SK-N-SH treated with all-trans-retinoic acid at 6 μM for 48 hours (cell line): ENCODE data around the gene CGB2.
A peak's percentile ranks its signal among the peaks of the same experiment; 100 is the strongest.
"Not testable (repeated sequence)": the region's sequence is repeated elsewhere in the genome, so short reads cannot be mapped to it uniquely, and the experiment has no call there.

Experiments
- ATAC-seq: fragments of 200-7000 bp; cut with Tn5 transposase; 3 replicates; pipeline ENCODE4 v1.9.1; 2020; ENCODE audit warnings: mild to moderate bottlenecking, moderate library complexity
- ARNTL ChIP-seq: fragments of 450-650 bp; formaldehyde crosslinking; IDR thresholded peaks from 2 replicates; pipeline ENCODE4 v1.5.0; 2020; ENCODE audit warnings: low read depth, mild to moderate bottlenecking, moderate library complexity, borderline replicate concordance
- BACH2 ChIP-seq: fragments of 250-450 bp; sonication (Bioruptor Pico); IDR thresholded peaks from 2 replicates; pipeline ENCODE4 v1.9.0; 2021; ENCODE audit warnings: mild to moderate bottlenecking, borderline replicate concordance
- CREB5 ChIP-seq: fragments of 250-450 bp; sonication (Bioruptor Pico); IDR thresholded peaks from 2 replicates; pipeline ENCODE4 v1.5.1; 2020; ENCODE audit warnings: low read depth, mild to moderate bottlenecking, moderate library complexity
- CSDC2 ChIP-seq: fragments of 250-450 bp; sonication (Bioruptor Pico); IDR thresholded peaks from 2 replicates; pipeline ENCODE4 v1.5.0; 2020; ENCODE audit warnings: mild to moderate bottlenecking, moderate library complexity
- CSRNP3 ChIP-seq: fragments of 250-450 bp; sonication (Bioruptor Pico); IDR thresholded peaks from 2 replicates; pipeline ENCODE4 v1.5.1; 2021; ENCODE audit warnings: mild to moderate bottlenecking, moderate library complexity
- GLIS3 ChIP-seq: fragments of 250-450 bp; sonication (Bioruptor Pico); IDR thresholded peaks from 2 replicates; pipeline ENCODE4 v1.5.0; 2020; ENCODE audit warnings: mild to moderate bottlenecking, moderate library complexity
- ISL1 ChIP-seq: fragments of 250-450 bp; sonication (Bioruptor Pico); IDR thresholded peaks from 2 replicates; pipeline ENCODE4 v2.1.2; 2022; ENCODE audit warnings: mild to moderate bottlenecking, moderate library complexity
- OSR1 ChIP-seq: fragments of 250-450 bp; sonication (Bioruptor Pico); IDR thresholded peaks from 2 replicates; pipeline ENCODE4 v1.8.0; 2022; ENCODE audit warnings: moderate library complexity, mild to moderate bottlenecking, inconsistent platforms
- POU6F1 ChIP-seq: fragments of 250-450 bp; sonication (Bioruptor Pico); IDR thresholded peaks from 2 replicates; pipeline ENCODE4 v1.8.0; 2021; ENCODE audit warnings: low read depth, mild to moderate bottlenecking, moderate library complexity, borderline replicate concordance
- RARB ChIP-seq: fragments of 250-450 bp; sonication (Bioruptor Pico); IDR thresholded peaks from 2 replicates; pipeline ENCODE4 v1.8.0; 2021; ENCODE audit warnings: mild to moderate bottlenecking, moderate library complexity
- SNAI2 ChIP-seq: fragments of 250-450 bp; sonication (Bioruptor Pico); IDR thresholded peaks from 2 replicates; pipeline ENCODE4 v1.5.0; 2020; ENCODE audit warnings: mild to moderate bottlenecking, moderate library complexity
- TCF4 ChIP-seq: fragments of 250-450 bp; sonication (Bioruptor Pico); IDR thresholded peaks from 2 replicates; pipeline ENCODE4 v1.8.0; 2021; ENCODE audit warnings: mild to moderate bottlenecking, moderate library complexity, borderline replicate concordance
- TOX ChIP-seq: fragments of 250-450 bp; sonication (Bioruptor Pico); IDR thresholded peaks from 2 replicates; pipeline ENCODE4 v1.8.0; 2021; ENCODE audit warnings: mild to moderate bottlenecking, moderate library complexity, borderline replicate concordance
- TSHZ2 ChIP-seq: fragments of 250-450 bp; sonication (Bioruptor Pico); IDR thresholded peaks from 2 replicates; pipeline ENCODE4 v1.5.0; 2020; ENCODE audit warnings: mild to moderate bottlenecking, moderate library complexity
- ZC3H10 ChIP-seq: fragments of 250-450 bp; sonication (Bioruptor Pico); IDR thresholded peaks from 2 replicates; pipeline ENCODE4 v1.5.1; 2021; ENCODE audit warnings: mild to moderate bottlenecking, moderate library complexity
- ZFP3 ChIP-seq: fragments of 250-450 bp; sonication (Bioruptor Pico); IDR thresholded peaks from 2 replicates; pipeline ENCODE4 v1.5.0; 2020; ENCODE audit warnings: mild to moderate bottlenecking, moderate library complexity
- ZFP30 ChIP-seq: fragments of 450-650 bp; formaldehyde crosslinking; IDR thresholded peaks from 2 replicates; pipeline ENCODE4 v1.5.0; 2022; ENCODE audit warnings: mild to moderate bottlenecking, moderate library complexity
- ZNF565 ChIP-seq: fragments of 450-650 bp; formaldehyde crosslinking; conservative IDR thresholded peaks from 2 replicates; pipeline ENCODE4 v1.5.0; 2020; ENCODE audit warnings: low read depth, mild to moderate bottlenecking, moderate library complexity
- ZNF70 ChIP-seq: fragments of 450-650 bp; formaldehyde crosslinking; IDR thresholded peaks from 2 replicates; pipeline ENCODE4 v1.5.0; 2020; ENCODE audit warnings: mild to moderate bottlenecking, moderate library complexity
- ZNF8 ChIP-seq: fragments of 450-650 bp; formaldehyde crosslinking; IDR thresholded peaks from 2 replicates; pipeline ENCODE4 v1.5.0; 2020; ENCODE audit warnings: mild to moderate bottlenecking, moderate library complexity

The CGB2 gene

GRCh38 chr19:49042177-49042576, 10.5 kb downstream of the CGB2 start:
- ATAC-seq = no peak
- TF ChIP-seq TOX (CRISPR knock-in tag) (no peak), ZFP30 (CRISPR knock-in tag) (no peak), RARB (CRISPR knock-in tag) (no peak), TCF4 (no peak), GLIS3 (CRISPR knock-in tag) (no peak), POU6F1 (CRISPR knock-in tag) (no peak), CSRNP3 (no peak), ZFP3 (no peak), ZNF70 (no peak), CSDC2 (CRISPR knock-in tag) (no peak), SNAI2 (no peak)

- ATAC-seq = not testable (repeated sequence)
- peak; percentile 95 for TF ChIP-seq ZFP3
Observed at GRCh38 chr19:49042666-49043065, 11.0 kb downstream of the CGB2 start.

GRCh38 chr19:49043548-49043947, 11.9 kb downstream of the CGB2 start, which contains the start of gene CGB5:
Gene CGB5, plus strand, starts transcription at chr19:49043848. Its CDS starts 362 bp downstream, at chr19:49044210.
- ATAC-seq = not testable (repeated sequence)

- ATAC-seq = not testable (repeated sequence)
Observed at GRCh38 chr19:49049011-49049410, 17.3 kb downstream of the CGB2 start, which contains the start of gene CGB8. Gene CGB8, minus strand, starts transcription at chr19:49049111. Its CDS starts 372 bp downstream, at chr19:49048739.

GRCh38 chr19:49049834-49050233, 18.1 kb downstream of the CGB2 start:
- TF ChIP-seq ZFP3 = peak; percentile 99
- not testable (repeated sequence) for ATAC-seq

- ATAC-seq = peak; percentile 65
Observed at GRCh38 chr19:49050376-49051033, 18.8 kb downstream of the CGB2 start.

GRCh38 chr19:49056101-49056901, 24.6 kb downstream of the CGB2 start:
- no peak for TF ChIP-seq BACH2 (CRISPR knock-in tag)
- no peak for TF ChIP-seq OSR1 (CRISPR knock-in tag)
- TF ChIP-seq ISL1 (CRISPR knock-in tag) = no peak
- no peak for TF ChIP-seq ZFP30 (CRISPR knock-in tag)
- no peak for TF ChIP-seq POU6F1 (CRISPR knock-in tag)
- no peak for TF ChIP-seq ZNF565 (CRISPR knock-in tag)
- no peak for TF ChIP-seq TSHZ2 (CRISPR knock-in tag)
- TF ChIP-seq ZNF8 = no peak
- TF ChIP-seq CSDC2 (CRISPR knock-in tag) = no peak
- TF ChIP-seq CSRNP3 = no peak
- no peak for TF ChIP-seq ZC3H10 (CRISPR knock-in tag)
- TF ChIP-seq ARNTL (CRISPR knock-in tag) = no peak
- no peak for TF ChIP-seq CREB5 (CRISPR knock-in tag)
- TF ChIP-seq SNAI2 = no peak
- no peak for TF ChIP-seq TOX (CRISPR knock-in tag)
- TF ChIP-seq, all 23 proteins: peak for 0
- ATAC-seq = peak; percentile 88
